RWPE2 (cell line): ENCODE measurements around the gene GNAQ.
A peak's percentile ranks its signal among the peaks of the same experiment; 100 is the strongest.

Experiments used
- ATAC-seq: fragments of 200-7000 bp; cut with Tn5 transposase; 3 replicates; pipeline ENCODE4 v1.9.1; 2021; ENCODE audit warnings: low read depth
- DNase-seq: peaks from one replicate; pipeline ENCODE4 v3.0.0-alpha.2; 2020; ENCODE audit warnings: low spot score
- H3K27ac ChIP-seq: fragments of 450-650 bp; 2 replicates; pipeline ENCODE4 v1.5.1; 2017; ENCODE audit warnings: mild to moderate bottlenecking; ENCODE audit not compliant: poor library complexity, severe bottlenecking
- H3K27me3 ChIP-seq: fragments of 250-450 bp; sonication (Bioruptor Pico); 2 replicates; pipeline ENCODE4 v1.5.1; 2021; ENCODE audit warnings: mild to moderate bottlenecking, moderate library complexity; ENCODE audit not compliant: insufficient read depth, poor library complexity, severe bottlenecking
- H3K36me3 ChIP-seq: fragments of 250-450 bp; sonication (Bioruptor Pico); 2 replicates; pipeline ENCODE4 v1.5.1; 2020; ENCODE audit warnings: low read depth, mild to moderate bottlenecking, moderate library complexity
- H3K4me1 ChIP-seq: fragments of 250-450 bp; sonication (Bioruptor Pico); 2 replicates; pipeline ENCODE4 v1.5.1; 2021; ENCODE audit warnings: mild to moderate bottlenecking, moderate library complexity; ENCODE audit not compliant: insufficient read depth, poor library complexity, severe bottlenecking
- H3K4me3 ChIP-seq: fragments of 250-450 bp; sonication (Bioruptor Pico); 2 replicates; pipeline ENCODE4 v1.5.1; 2021; ENCODE audit warnings: mild to moderate bottlenecking, moderate library complexity; ENCODE audit not compliant: severe bottlenecking
- H3K9me3 ChIP-seq: fragments of 250-450 bp; sonication (Bioruptor Pico); 2 replicates; pipeline ENCODE4 v1.5.1; 2021; ENCODE audit warnings: mild to moderate bottlenecking, moderate library complexity; ENCODE audit not compliant: severe bottlenecking
- CTCF ChIP-seq: fragments of 450-650 bp; IDR thresholded peaks from one replicate; pipeline ENCODE4 v1.5.1; 2017; ENCODE audit warnings: mild to moderate bottlenecking, moderate library complexity; ENCODE audit not compliant: poor library complexity, severe bottlenecking

The GNAQ gene

GRCh38 chr9:78029551-78030295 lies 1.9 kb downstream of the GNAQ start:
- peak overlapping the region; percentile 84 for H3K27ac ChIP-seq
- no peaks in the 10 kb centered on the region for H3K36me3 ChIP-seq
- no peaks in the 10 kb centered on the region for H3K9me3 ChIP-seq
- DNase-seq (no peak), ATAC-seq (no peak)
- H3K4me3 ChIP-seq = peak overlapping the region; percentile 89
- no peaks in the 10 kb centered on the region for H3K27me3 ChIP-seq
- H3K4me1 ChIP-seq = peaks cover 40% of the 10 kb centered on the region
- no peak for TF ChIP-seq CTCF

- no peak for TF ChIP-seq CTCF
- DNase-seq = no peak
- Histone ChIP-seq H3K4me3 (no peak overlapping the region), H3K27ac (peak overlapping the region; percentile 84), H3K9me3 (no peaks in the 10 kb centered on the region), H3K4me1 (peaks cover 40% of the 10 kb centered on the region), H3K27me3 (no peaks in the 10 kb centered on the region), H3K36me3 (no peaks in the 10 kb centered on the region; the same call in 1 of the 2 replicates)
- no peak for ATAC-seq
Observed at GRCh38 chr9:78028926-78029325, 2.7 kb downstream of the GNAQ start.

GRCh38 chr9:78026947-78027346 lies 4.7 kb downstream of the GNAQ start:
- Histone ChIP-seq H3K36me3 (no peaks in the 10 kb centered on the region; the same call in 1 of the 2 replicates), H3K4me1 (peaks cover 39% of the 10 kb centered on the region), H3K9me3 (no peaks in the 10 kb centered on the region), H3K27ac (peak overlapping the region; percentile 49), H3K27me3 (no peaks in the 10 kb centered on the region), H3K4me3 (no peak overlapping the region)
- DNase-seq = no peak
- ATAC-seq = peak; percentile 25; the same call in 2 of the 3 replicates
- TF ChIP-seq CTCF = no peak

- peaks cover 39% of the 10 kb centered on the region for H3K4me1 ChIP-seq
- no peak overlapping the region for H3K4me3 ChIP-seq
- H3K36me3 ChIP-seq = no peaks in the 10 kb centered on the region; the same call in 1 of the 2 replicates
- no peak for TF ChIP-seq CTCF
- DNase-seq (no peak), ATAC-seq (no peak)
- H3K9me3 ChIP-seq = no peaks in the 10 kb centered on the region
- H3K27ac ChIP-seq = peak overlapping the region; percentile 49
- H3K27me3 ChIP-seq = no peaks in the 10 kb centered on the region
Observed at GRCh38 chr9:78026416-78026815, 5.2 kb downstream of the GNAQ start.

- no peak overlapping the region for H3K27ac ChIP-seq
- peaks cover 39% of the 10 kb centered on the region for H3K4me1 ChIP-seq
- no peak for DNase-seq
- TF ChIP-seq CTCF = no peak
- no peak overlapping the region for H3K4me3 ChIP-seq
- no peaks in the 10 kb centered on the region; the same call in 1 of the 2 replicates for H3K36me3 ChIP-seq
- no peaks in the 10 kb centered on the region for H3K9me3 ChIP-seq
- H3K27me3 ChIP-seq = no peaks in the 10 kb centered on the region
- ATAC-seq = no peak
Observed at GRCh38 chr9:78025186-78025585, 6.4 kb downstream of the GNAQ start.
